IMR-90 (cell line): ENCODE data around the gene NOL6. TPM values are rescaled to one million over a fixed set of nuclear protein-coding genes. Genes with fewer than 3 reads are reported as not detected.
A peak's percentile ranks its signal among the peaks of the same experiment; 100 is the strongest.
"Not testable (repeated sequence)": the region's sequence is repeated elsewhere in the genome, so short reads cannot be mapped to it uniquely, and the experiment has no call there.

Source experiments
- ATAC-seq: fragments of 200-7000 bp; cut with Tn5 transposase; 2 replicates; pipeline ENCODE4 v1.9.1; 2020; ENCODE audit warnings: low read depth, mild to moderate bottlenecking, moderate library complexity
- BruUV-seq: library from RNA; stranded (reverse); fragments of 400-500 nt; replicated peaks from 2 replicates; lab custom pipeline; 2021; lab: Mats Ljungman, UMichigan
- CTCF ChIA-PET: fragments of 300-600 bp; formaldehyde crosslinking; extraction: SDS; loops from one replicate; lab custom pipeline; 2021; ENCODE audit warnings: antibody characterized with exemption; lab: Yijun Ruan, JAX
- POLR2A ChIA-PET: fragments of 300-600 bp; sonication (Branson Sonifier 250); formaldehyde crosslinking; loops from one replicate; lab custom pipeline; 2022; ENCODE audit warnings: antibody characterized with exemption; ENCODE audit not compliant: unreplicated experiment; lab: Charles Lee
- DNase-seq: peaks from one replicate; pipeline ENCODE4 v3.0.0; 2013
- H2AFZ ChIP-seq: replicated peaks from 2 replicates; pipeline ENCODE3; 2013; ENCODE audit warnings: low read length, mild to moderate bottlenecking; ENCODE audit not compliant: poor library complexity
- H2AK5ac ChIP-seq: 2 replicates; pipeline ENCODE4 v1.6.1; 2013; ENCODE audit warnings: low read depth, low read length, inconsistent platforms
- H2AK9ac ChIP-seq: replicated peaks from 2 replicates; pipeline ENCODE3; 2013; ENCODE audit warnings: mild to moderate bottlenecking, low read depth, low read length, moderate library complexity; ENCODE audit not compliant: poor library complexity
- H2BK120ac ChIP-seq: 2 replicates; pipeline ENCODE4 v1.6.1; 2013; ENCODE audit warnings: low read depth, low read length, inconsistent platforms
- H2BK15ac ChIP-seq: 3 replicates; pipeline ENCODE4 v1.6.1; 2013; ENCODE audit warnings: low read depth, low read length, inconsistent platforms
- H2BK20ac ChIP-seq: 2 replicates; pipeline ENCODE4 v1.6.1; 2013; ENCODE audit warnings: low read depth, mild to moderate bottlenecking, inconsistent platforms, low read length, moderate library complexity
- H2BK5ac ChIP-seq: 2 replicates; pipeline ENCODE4 v1.6.1; 2013; ENCODE audit warnings: mild to moderate bottlenecking, low read depth, low read length, inconsistent platforms; ENCODE audit not compliant: poor library complexity, severe bottlenecking
- H3K14ac ChIP-seq: replicated peaks from 2 replicates; pipeline ENCODE4 v1.6.1; 2013; ENCODE audit warnings: low read depth, low read length, inconsistent platforms
- H3K18ac ChIP-seq: 2 replicates; pipeline ENCODE4 v1.6.1; 2013; ENCODE audit warnings: low read depth, low read length, control low read depth
- H3K23ac ChIP-seq: 2 replicates; pipeline ENCODE4 v1.6.1; 2013; ENCODE audit warnings: low read depth, low read length, inconsistent platforms
- H3K27ac ChIP-seq: 2 replicates; pipeline ENCODE4 v1.5.1; 2013; ENCODE audit warnings: mild to moderate bottlenecking, control low read depth, low read length; ENCODE audit not compliant: insufficient read depth
- H3K27me3 ChIP-seq: 2 replicates; pipeline ENCODE4 v1.6.1; 2013; ENCODE audit warnings: low read length; ENCODE audit not compliant: control insufficient read depth, insufficient read depth
- H3K36me3 ChIP-seq: 2 replicates; pipeline ENCODE4 v1.6.1; 2013; ENCODE audit warnings: low read length, mixed read lengths; ENCODE audit not compliant: control insufficient read depth, insufficient read depth
- H3K4ac ChIP-seq: 2 replicates; pipeline ENCODE4 v1.6.1; 2013; ENCODE audit warnings: low read depth, low read length, inconsistent platforms
- H3K4me1 ChIP-seq: 2 replicates; pipeline ENCODE4 v1.6.1; 2013; ENCODE audit warnings: low read length, mixed read lengths; ENCODE audit not compliant: control insufficient read depth, insufficient read depth
- H3K4me2 ChIP-seq: 2 replicates; pipeline ENCODE4 v1.6.1; 2013; ENCODE audit warnings: low read depth, mild to moderate bottlenecking, control low read depth, low read length, moderate library complexity
- H3K4me3 ChIP-seq: 2 replicates; pipeline ENCODE4 v1.5.1; 2013; ENCODE audit warnings: low read depth, mild to moderate bottlenecking, control low read depth, low read length, moderate library complexity; ENCODE audit not compliant: insufficient read depth
- H3K56ac ChIP-seq: 2 replicates; pipeline ENCODE4 v1.6.1; 2013; ENCODE audit warnings: low read length, inconsistent platforms; ENCODE audit not compliant: insufficient read depth; ENCODE audit errors: extremely low read depth
- H3K79me1 ChIP-seq, 2 experiments: 2 replicates each; pipeline ENCODE4 v1.6.1; 2013; ENCODE audit warnings: low read length in 2 of 2, inconsistent platforms in 1 of 2, low read depth in 1 of 2
- H3K9ac ChIP-seq: 2 replicates; pipeline ENCODE4 v1.6.1; 2013; ENCODE audit warnings: low read depth, low read length, control low read depth
- H3K9me1 ChIP-seq: 2 replicates; pipeline ENCODE4 v1.6.1; 2013; ENCODE audit warnings: low read length, inconsistent platforms; ENCODE audit not compliant: insufficient read depth
- H3K9me3 ChIP-seq: 2 replicates; pipeline ENCODE4 v1.6.1; 2013; ENCODE audit warnings: low read length; ENCODE audit not compliant: control insufficient read depth, insufficient read depth
- H4K20me1 ChIP-seq: 2 replicates; pipeline ENCODE4 v1.6.1; 2013; ENCODE audit warnings: low read length, inconsistent platforms; ENCODE audit not compliant: insufficient read depth
- H4K5ac ChIP-seq: 2 replicates; pipeline ENCODE4 v1.6.1; 2013; ENCODE audit warnings: mild to moderate bottlenecking, low read depth, low read length, control low read depth
- H4K8ac ChIP-seq, 2 experiments: 2 replicates each; pipeline ENCODE4 v1.6.1; 2013; ENCODE audit warnings: low read depth in 2 of 2, low read length in 2 of 2, control low read depth in 1 of 2, inconsistent platforms in 1 of 2
- H4K91ac ChIP-seq: 2 replicates; pipeline ENCODE4 v1.6.1; 2013; ENCODE audit warnings: low read depth, low read length, inconsistent platforms; ENCODE audit not compliant: insufficient read depth
- CEBPB ChIP-seq: IDR thresholded peaks from 2 replicates; pipeline ENCODE4 v1.6.1; 2012; ENCODE audit warnings: low read depth, low read length, improper control_type of control experiment
- FOS ChIP-seq: fragments of 150-350 bp; IDR thresholded peaks from 2 replicates; pipeline ENCODE4 v1.6.1; 2016; ENCODE audit warnings: low read depth, low read length
- WGBS, 2 experiments: methylation state at CpG; one replicate each; pipeline versions ENCODE4 v1.1.5 to v1.1.7; 2013; ENCODE audit warnings: missing lambda C conversion rate in 2 of 2; ENCODE audit not compliant: insufficient read length in 1 of 2; ENCODE audit errors: extremely low coverage in 2 of 2; 5-methylcytosine and 5-hydroxymethylcytosine counted together
- dilution Hi-C: fragments of 300-500 bp; cut with HindIII; formaldehyde crosslinking; loops from one replicate; pipeline ENCODE4 v1.14.3; 2018; ENCODE audit warnings: low sequenced_read_pairs; ENCODE audit not compliant: unreplicated experiment
- in situ Hi-C: fragments of 300-500 bp; cut with MboI; formaldehyde crosslinking; loops from 3 replicates; pipeline ENCODE4 v1.14.3; 2019; ENCODE audit warnings: low sequenced_read_pairs, inconsistent platforms, mixed read lengths
- intact Hi-C: fragments of 100-400 bp; cut with micrococcal nuclease; formaldehyde crosslinking; loops from 2 replicates; pipeline ENCODE4 v1.10.0; 2022
- polyA plus RNA-seq, 3 experiments: library from polyadenylated mRNA; depleted of rRNA; stranded (reverse); fragments of >200 nt; gene quantifications; 2 replicates each; pipeline ENCODE4 v1.2.3, GENCODE V29; 2012; ENCODE audit warnings: low replicate concordance in 1 of 3
- total RNA-seq: library from RNA; depleted of rRNA; stranded (reverse); fragments of >200 nt; gene quantifications from 2 replicates; pipeline ENCODE4 v1.2.3, GENCODE V29; 2012

NOL6 gene
- total and polyA plus RNA-seq, 2 of the 4 experiments (the other 2 are of a cell fraction): 47.3 to 71.7 TPM

DNA sequence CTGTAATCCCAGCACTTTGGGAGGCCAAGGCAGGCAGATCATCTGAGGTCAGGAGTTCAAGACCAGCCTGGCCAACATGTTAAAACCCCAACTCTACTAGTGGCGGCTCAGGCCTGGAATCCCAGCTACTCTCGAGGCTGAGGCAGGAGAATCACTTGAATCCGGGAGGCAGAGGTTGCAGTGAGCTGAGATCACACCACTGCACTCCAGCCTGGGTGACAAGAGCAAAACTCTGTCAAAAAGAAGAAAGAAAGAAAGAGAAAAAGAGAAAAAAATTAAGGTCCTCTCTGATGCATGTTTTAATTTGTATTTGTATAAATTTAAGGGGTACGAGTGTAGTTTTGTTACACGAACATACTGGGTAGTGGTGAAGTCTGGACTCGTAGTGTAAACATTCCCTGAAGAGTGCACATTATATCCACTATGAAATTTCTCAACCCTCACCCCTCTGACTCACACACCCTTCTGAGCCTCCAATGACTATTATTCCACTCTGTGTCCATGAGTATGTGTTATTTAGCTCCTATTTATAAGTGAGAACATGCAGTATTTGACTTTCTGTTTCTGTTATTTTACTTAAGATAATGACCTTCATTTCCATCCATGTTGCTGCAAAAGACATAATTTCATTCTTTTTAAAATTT lies 44.3 kb upstream of the NOL6 start:
- ATAC-seq (peak; percentile 99), DNase-seq (peak; percentile 87)
- in situ Hi-C loops, H3K23ac ChIP-seq, dilution Hi-C loops, H3K18ac ChIP-seq, H2AFZ ChIP-seq, H3K9me1 ChIP-seq, H4K5ac ChIP-seq, H3K79me1 ChIP-seq, H3K14ac ChIP-seq, H3K27me3 ChIP-seq, H2BK20ac ChIP-seq, H3K9me3 ChIP-seq, H3K9ac ChIP-seq, H2AK5ac ChIP-seq, H3K4me3 ChIP-seq, BruUV-seq, POLR2A ChIA-PET, H4K20me1 ChIP-seq, H2BK15ac ChIP-seq, H2AK9ac ChIP-seq, H3K36me3 ChIP-seq, H3K4me1 ChIP-seq: not testable (repeated sequence)
- Histone ChIP-seq H3K4me2 (peak overlapping the region; percentile 13; the same call in 1 of the 2 replicates), H2BK5ac (peak overlapping the region; percentile 28), H3K56ac (peak overlapping the region; percentile 3; the same call in 1 of the 2 replicates), H2BK120ac (peak overlapping the region; percentile 44; the same call in 1 of the 2 replicates), H4K8ac (0 out of 4 replicates have a peak overlapping the region, but pooled peaks of 1 of the 2 experiments have one; percentile 5), H4K91ac (0 out of 2 replicates have a peak overlapping the region, but pooled peaks have one; percentile 36), H3K4ac (0 out of 2 replicates have a peak overlapping the region, but pooled peaks have one; percentile 42), H3K27ac (peak overlapping the region; percentile 79)
- WGBS, 2 experiments: no CpG with 5 or more reads among the region's 6 CpGs
- peak; percentile 74 for TF ChIP-seq CEBPB
- peak; percentile 68; the same call in 1 of the 2 replicates for TF ChIP-seq FOS
- intact Hi-C loops: loop anchor here (5.0 kb wide), 2 partner anchors 46 to 231 kb away; partner anchors contain the start of gene NOL6
- CTCF ChIA-PET: interaction anchor here (1.1 to 1.6 kb wide), 2 partner anchors 14 to 44 kb away, joined by 3 to 7 read pairs; partner anchors contain the start of gene NOL6
